GM23338 (cell line): Measurements from ENCODE around the gene PTAFR. TPM values are rescaled to one million over a fixed set of nuclear protein-coding genes. Genes with fewer than 3 reads are reported as not detected.

Experiments
- ATAC-seq: fragments of 200-7000 bp; cut with Tn5 transposase; 3 replicates; pipeline ENCODE4 v1.9.1; 2020
- DNase-seq: peaks from one replicate; pipeline ENCODE4 v3.0.0-alpha.2; 2015; ENCODE audit warnings: low spot score
- H2AFZ ChIP-seq: fragments of 200-600 bp; sonication (generic); 2 replicates; pipeline ENCODE4 v1.8.0; 2016; ENCODE audit warnings: antibody characterized with exemption, mild to moderate bottlenecking, moderate library complexity
- H3F3A ChIP-seq: fragments of 200-600 bp; sonication (generic); replicated peaks from 2 replicates; pipeline ENCODE4 v1.8.0; 2017; ENCODE audit warnings: antibody characterized with exemption, mixed run types, low read depth
- H3K27ac ChIP-seq: fragments of 200-600 bp; sonication (generic); 2 replicates; pipeline ENCODE4 v1.6.1; 2016; ENCODE audit warnings: low read depth
- H3K27me3 ChIP-seq: fragments of 200-600 bp; sonication (generic); 2 replicates; pipeline ENCODE4 v1.8.0; 2016; ENCODE audit warnings: mild to moderate bottlenecking, mixed run types, moderate library complexity; ENCODE audit not compliant: insufficient read depth
- H3K36me3 ChIP-seq: fragments of 200-600 bp; sonication (generic); 2 replicates; pipeline ENCODE4 v1.8.0; 2016; ENCODE audit warnings: mild to moderate bottlenecking; ENCODE audit not compliant: insufficient read depth
- H3K4me1 ChIP-seq: fragments of 200-600 bp; sonication (generic); 2 replicates; pipeline ENCODE4 v1.8.0; 2016; ENCODE audit warnings: mild to moderate bottlenecking, moderate library complexity; ENCODE audit not compliant: insufficient read depth
- H3K4me2 ChIP-seq: fragments of 200-600 bp; sonication (generic); 2 replicates; pipeline ENCODE4 v1.7.1; 2017; ENCODE audit warnings: mixed run types
- H3K4me3 ChIP-seq: fragments of 200-600 bp; sonication (generic); 2 replicates; pipeline ENCODE4 v1.6.1; 2016; ENCODE audit warnings: mixed run types
- H3K79me2 ChIP-seq: fragments of 200-600 bp; sonication (generic); replicated peaks from 2 replicates; pipeline ENCODE4 v1.8.0; 2017; ENCODE audit warnings: mild to moderate bottlenecking; ENCODE audit not compliant: insufficient read depth
- H3K9me2 ChIP-seq: fragments of 200-600 bp; sonication (generic); 2 replicates; pipeline ENCODE4 v1.8.0; 2017; ENCODE audit not compliant: insufficient read depth
- H4K20me1 ChIP-seq: fragments of 200-600 bp; sonication (generic); replicated peaks from 2 replicates; pipeline ENCODE4 v1.8.0; 2017; ENCODE audit warnings: mild to moderate bottlenecking; ENCODE audit not compliant: insufficient read depth
- H3K27ac Mint-ChIP-seq: 2 replicates; pipeline ENCODE4 v1.8.0; 2020; ENCODE audit warnings: inconsistent platforms, mild to moderate bottlenecking, moderate library complexity, mixed read lengths
- H3K27me3 Mint-ChIP-seq: 3 replicates; pipeline ENCODE4 v1.8.0; 2022; ENCODE audit warnings: low read depth, mild to moderate bottlenecking, moderate library complexity, mixed read lengths, inconsistent platforms; ENCODE audit not compliant: insufficient read depth, poor library complexity
- H3K36me3 Mint-ChIP-seq: 3 replicates; pipeline ENCODE4 v1.8.0; 2021; ENCODE audit warnings: low read depth, mild to moderate bottlenecking, inconsistent platforms, moderate library complexity, mixed read lengths
- H3K4me1 Mint-ChIP-seq: 3 replicates; pipeline ENCODE4 v1.8.0; 2020; ENCODE audit warnings: mild to moderate bottlenecking, inconsistent platforms, mixed read lengths
- H3K4me3 Mint-ChIP-seq: 3 replicates; pipeline ENCODE4 v1.8.0; 2021; ENCODE audit warnings: moderate library complexity, mild to moderate bottlenecking, inconsistent platforms, mixed read lengths
- H3K9me3 Mint-ChIP-seq: 3 replicates; pipeline ENCODE4 v1.8.0; 2020; ENCODE audit warnings: moderate library complexity, mild to moderate bottlenecking, inconsistent platforms, mixed read lengths
- CREB1 ChIP-seq: fragments of 250-450 bp; sonication (Bioruptor Pico); IDR thresholded peaks from 2 replicates; pipeline ENCODE4 v1.5.0; 2020; ENCODE audit warnings: low read depth, mild to moderate bottlenecking, moderate library complexity
- JUNB ChIP-seq: IDR thresholded peaks from one replicate; pipeline ENCODE4 v1.6.1; 2016; ENCODE audit warnings: antibody characterized with exemption; ENCODE audit not compliant: unreplicated experiment
- REST ChIP-seq: IDR thresholded peaks from one replicate; pipeline ENCODE4 v1.6.1; 2018; ENCODE audit warnings: antibody characterized with exemption; ENCODE audit not compliant: unreplicated experiment
- STAT1 ChIP-seq: IDR thresholded peaks from one replicate; pipeline ENCODE4 v1.6.1; 2016; ENCODE audit warnings: antibody characterized with exemption; ENCODE audit not compliant: unreplicated experiment
- ZNF331 ChIP-seq: fragments of 250-450 bp; sonication (Bioruptor Pico); IDR thresholded peaks from 2 replicates; pipeline ENCODE4 v1.5.0; 2020; ENCODE audit warnings: low read depth, mild to moderate bottlenecking, moderate library complexity
- ZNF462 ChIP-seq: fragments of 250-450 bp; sonication (Bioruptor Pico); IDR thresholded peaks from 2 replicates; pipeline ENCODE4 v1.5.0; 2020; ENCODE audit warnings: mild to moderate bottlenecking, moderate library complexity
- polyA plus RNA-seq: library from polyadenylated mRNA; unstranded; fragments of >200 nt; fragmentation: Nextera tagmentation; extraction: Ambion mirVana; gene quantifications from 2 replicates; pipeline ENCODE4 v1.2.1, GENCODE V29; 2016
- total RNA-seq: library from RNA; depleted of rRNA; stranded (reverse); fragments of >200 nt; shearing (Covaris generic); gene quantifications from 2 replicates; pipeline ENCODE4 v1.2.3, GENCODE V29; 2014
- TF ChIP-seq, protein P1 (sequence below): IDR thresholded peaks from 2 replicates; pipeline ENCODE4 v1.6.1; 2016; ENCODE audit warnings: antibody characterized with exemption
- TF ChIP-seq, protein P2 (sequence below), 2 experiments: fragments of 200-600 bp in 1 of 2; sonication (generic) in 1 of 2; conservative IDR thresholded peaks; 2 replicates each; pipeline versions ENCODE4 v1.5.1 to v1.6.1; 2016 to 2017; ENCODE audit warnings: antibody characterized with exemption in 2 of 2, low read depth in 2 of 2, mild to moderate bottlenecking in 2 of 2, moderate library complexity in 1 of 2

The PTAFR gene
- total and polyA plus RNA-seq, 2 experiments from 2014 or later: 0.29 to 0.76 TPM

GRCh38 chr1:28190337-28190979 lies 14.0 kb upstream of the PTAFR start:
- peaks cover 5% of the 10 kb centered on the region for H3K27me3 Mint-ChIP-seq
- no peaks in the 10 kb centered on the region for H4K20me1 ChIP-seq
- peaks cover 7% of the 10 kb centered on the region; the same call in 1 of the 2 replicates for H3K4me1 ChIP-seq
- H3K36me3 ChIP-seq: no peaks in the 10 kb centered on the region
- no peaks in the 10 kb centered on the region for H3K36me3 Mint-ChIP-seq
- no peak overlapping the region for H3K4me2 ChIP-seq
- no peak for TF ChIP-seq STAT1
- TF ChIP-seq REST: no peak
- TF ChIP-seq, protein P1, sequence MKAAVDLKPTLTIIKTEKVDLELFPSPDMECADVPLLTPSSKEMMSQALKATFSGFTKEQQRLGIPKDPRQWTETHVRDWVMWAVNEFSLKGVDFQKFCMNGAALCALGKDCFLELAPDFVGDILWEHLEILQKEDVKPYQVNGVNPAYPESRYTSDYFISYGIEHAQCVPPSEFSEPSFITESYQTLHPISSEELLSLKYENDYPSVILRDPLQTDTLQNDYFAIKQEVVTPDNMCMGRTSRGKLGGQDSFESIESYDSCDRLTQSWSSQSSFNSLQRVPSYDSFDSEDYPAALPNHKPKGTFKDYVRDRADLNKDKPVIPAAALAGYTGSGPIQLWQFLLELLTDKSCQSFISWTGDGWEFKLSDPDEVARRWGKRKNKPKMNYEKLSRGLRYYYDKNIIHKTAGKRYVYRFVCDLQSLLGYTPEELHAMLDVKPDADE: no peak
- TF ChIP-seq JUNB: no peak
- TF ChIP-seq, protein P2, sequence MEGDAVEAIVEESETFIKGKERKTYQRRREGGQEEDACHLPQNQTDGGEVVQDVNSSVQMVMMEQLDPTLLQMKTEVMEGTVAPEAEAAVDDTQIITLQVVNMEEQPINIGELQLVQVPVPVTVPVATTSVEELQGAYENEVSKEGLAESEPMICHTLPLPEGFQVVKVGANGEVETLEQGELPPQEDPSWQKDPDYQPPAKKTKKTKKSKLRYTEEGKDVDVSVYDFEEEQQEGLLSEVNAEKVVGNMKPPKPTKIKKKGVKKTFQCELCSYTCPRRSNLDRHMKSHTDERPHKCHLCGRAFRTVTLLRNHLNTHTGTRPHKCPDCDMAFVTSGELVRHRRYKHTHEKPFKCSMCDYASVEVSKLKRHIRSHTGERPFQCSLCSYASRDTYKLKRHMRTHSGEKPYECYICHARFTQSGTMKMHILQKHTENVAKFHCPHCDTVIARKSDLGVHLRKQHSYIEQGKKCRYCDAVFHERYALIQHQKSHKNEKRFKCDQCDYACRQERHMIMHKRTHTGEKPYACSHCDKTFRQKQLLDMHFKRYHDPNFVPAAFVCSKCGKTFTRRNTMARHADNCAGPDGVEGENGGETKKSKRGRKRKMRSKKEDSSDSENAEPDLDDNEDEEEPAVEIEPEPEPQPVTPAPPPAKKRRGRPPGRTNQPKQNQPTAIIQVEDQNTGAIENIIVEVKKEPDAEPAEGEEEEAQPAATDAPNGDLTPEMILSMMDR (conservative IDR thresholded peaks at IDR 0.05; ENCODE audit: low read depth in 2 of 2): no peak
- no peaks in the 10 kb centered on the region; the same call in 2 of the 3 replicates for H3K9me3 Mint-ChIP-seq
- H3K27ac ChIP-seq: no peak overlapping the region
- H3K27ac Mint-ChIP-seq: peak overlapping the region; percentile 49; the same call in 1 of the 2 replicates
- no peaks in the 10 kb centered on the region for H3K9me2 ChIP-seq
- H3K4me3 Mint-ChIP-seq: no peak overlapping the region
- H3K4me1 Mint-ChIP-seq: peaks cover 9% of the 10 kb centered on the region
- H3K4me3 ChIP-seq: no peak overlapping the region
- DNase-seq (no peak), ATAC-seq (no peak)
- H3K79me2 ChIP-seq: no peaks in the 10 kb centered on the region
- no peaks in the 10 kb centered on the region for H3K27me3 ChIP-seq
- no peaks in the 10 kb centered on the region for H3F3A ChIP-seq
- H2AFZ ChIP-seq: no peak overlapping the region

GRCh38 chr1:28185071-28185470 lies 8.6 kb upstream of the PTAFR start:
- Histone ChIP-seq H3K9me2 (no peaks in the 10 kb centered on the region), H2AFZ (no peak overlapping the region), H3K36me3 (no peaks in the 10 kb centered on the region), H3K4me2 (no peak overlapping the region), H3K27me3 (no peaks in the 10 kb centered on the region), H3F3A (0 out of 2 replicates have a peak, but pooled peaks cover 3% of the 10 kb centered on the region), H3K27ac (no peak overlapping the region), H3K4me1 (peaks cover 3% of the 10 kb centered on the region; the same call in 1 of the 2 replicates), H3K79me2 (no peaks in the 10 kb centered on the region), H4K20me1 (no peaks in the 10 kb centered on the region), H3K4me3 (no peak overlapping the region)
- H3K36me3 Mint-ChIP-seq: no peaks in the 10 kb centered on the region
- no peaks in the 10 kb centered on the region for H3K4me1 Mint-ChIP-seq
- no peak overlapping the region for H3K27ac Mint-ChIP-seq
- H3K9me3 Mint-ChIP-seq: no peaks in the 10 kb centered on the region; the same call in 2 of the 3 replicates
- DNase-seq (no peak), ATAC-seq (no peak)
- H3K4me3 Mint-ChIP-seq: no peak overlapping the region
- peaks cover 8% of the 10 kb centered on the region for H3K27me3 Mint-ChIP-seq
- TF ChIP-seq CREB1 (CRISPR knock-in tag) (no peak), ZNF331 (no peak), ZNF462 (no peak)
